Measurements from ENCODE around the gene XPO4. TPM values are rescaled to one million over a fixed set of nuclear protein-coding genes. Genes with fewer than 3 reads are reported as not detected.

The XPO4 gene
- total and polyA plus RNA-seq, 10 of the 15 experiments (the other 5 are each of a cell fraction or from before 2014, with no cell fraction given): 3.6 to 24.9 (median 18.4) TPM

DNA sequence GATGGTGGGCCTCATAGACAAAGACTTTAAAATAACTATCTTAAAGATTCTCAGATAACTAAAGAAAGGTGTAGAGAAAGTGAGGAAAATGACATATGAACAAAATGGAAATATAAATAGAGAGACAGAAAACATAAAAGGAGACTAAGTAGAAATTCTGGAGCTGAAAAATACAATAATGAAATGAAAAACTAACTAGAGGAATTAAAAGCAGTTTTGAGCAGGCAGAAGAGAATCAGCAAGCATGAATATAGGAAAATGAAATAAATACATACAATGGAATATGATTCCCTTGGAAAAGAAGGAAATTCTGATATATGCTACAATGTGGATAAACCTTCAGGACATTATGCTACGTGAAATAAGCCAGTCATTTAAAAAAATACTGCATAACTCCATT is 132.7 kb downstream of the XPO4 start:
- no peak for ATAC-seq
- TF ChIP-seq SREBF2 (IDR thresholded peaks at IDR 0.05; ENCODE audit: low read length): no peak
- 0 out of 2 replicates have a peak, but pooled peaks have one; percentile 60 for TF ChIP-seq CBX5 (IDR thresholded peaks at IDR 0.05; ENCODE audit: low read depth)
- TF ChIP-seq, protein P1, sequence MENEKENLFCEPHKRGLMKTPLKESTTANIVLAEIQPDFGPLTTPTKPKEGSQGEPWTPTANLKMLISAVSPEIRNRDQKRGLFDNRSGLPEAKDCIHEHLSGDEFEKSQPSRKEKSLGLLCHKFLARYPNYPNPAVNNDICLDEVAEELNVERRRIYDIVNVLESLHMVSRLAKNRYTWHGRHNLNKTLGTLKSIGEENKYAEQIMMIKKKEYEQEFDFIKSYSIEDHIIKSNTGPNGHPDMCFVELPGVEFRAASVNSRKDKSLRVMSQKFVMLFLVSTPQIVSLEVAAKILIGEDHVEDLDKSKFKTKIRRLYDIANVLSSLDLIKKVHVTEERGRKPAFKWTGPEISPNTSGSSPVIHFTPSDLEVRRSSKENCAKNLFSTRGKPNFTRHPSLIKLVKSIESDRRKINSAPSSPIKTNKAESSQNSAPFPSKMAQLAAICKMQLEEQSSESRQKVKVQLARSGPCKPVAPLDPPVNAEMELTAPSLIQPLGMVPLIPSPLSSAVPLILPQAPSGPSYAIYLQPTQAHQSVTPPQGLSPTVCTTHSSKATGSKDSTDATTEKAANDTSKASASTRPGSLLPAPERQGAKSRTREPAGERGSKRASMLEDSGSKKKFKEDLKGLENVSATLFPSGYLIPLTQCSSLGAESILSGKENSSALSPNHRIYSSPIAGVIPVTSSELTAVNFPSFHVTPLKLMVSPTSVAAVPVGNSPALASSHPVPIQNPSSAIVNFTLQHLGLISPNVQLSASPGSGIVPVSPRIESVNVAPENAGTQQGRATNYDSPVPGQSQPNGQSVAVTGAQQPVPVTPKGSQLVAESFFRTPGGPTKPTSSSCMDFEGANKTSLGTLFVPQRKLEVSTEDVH (IDR thresholded peaks at IDR 0.05; ENCODE audit: low read depth, partially characterized antibody): no peak
- TF ChIP-seq ESRRA (IDR thresholded peaks at IDR 0.05; ENCODE audit: low read length): no peak
- no peak for TF ChIP-seq MYB (IDR thresholded peaks at IDR 0.05; ENCODE audit: borderline replicate concordance, low read depth, low read length)
- 94% methylated on average over 1 of the region's 1 CpG for whole genome bisulfite sequencing (ENCODE audit: insufficient coverage, insufficient replicate concordance, low lambda C conversion rate, missing lambda C conversion rate)
- Histone ChIP-seq H3K79me2 (ENCODE audit: control insufficient read depth, insufficient read depth, low read length) (peaks cover 18% of the 10 kb centered on the region), H4K20me1 (ENCODE audit: control insufficient read depth, insufficient read depth) (no peaks in the 10 kb centered on the region), H3K27me3 (replicated peaks in 1 of 2; ENCODE audit: control insufficient read depth in 2 of 2, insufficient read depth in 2 of 2, low read length in 1 of 2) (no peaks in the 10 kb centered on the region), H3K9ac (ENCODE audit: control insufficient read depth, insufficient read depth, low read length) (no peak overlapping the region), H3K4me1 (ENCODE audit: control insufficient read depth, insufficient read depth, low read length) (peaks cover 4% of the 10 kb centered on the region; the same call in 1 of the 2 replicates), H3K4me2 (ENCODE audit: control insufficient read depth, insufficient read depth) (no peak overlapping the region), H2AFZ (ENCODE audit: control insufficient read depth, low read depth, low read length) (no peak overlapping the region), H3K9me3 (replicated peaks; ENCODE audit: control insufficient read depth, insufficient read depth, low read length) (peaks cover 10% of the 10 kb centered on the region; the same call in 2 of the 3 replicates), H3K36me3 (ENCODE audit: control insufficient read depth in 2 of 2, insufficient read depth in 2 of 2, low read length in 1 of 2) (peaks cover 0 to 5% of the 10 kb centered on the region in 2 experiments; a peak in 1 of 4 replicates), H3K4me3 (no peak overlapping the region), H3K27ac (ENCODE audit: control insufficient read depth, insufficient read depth) (no peak overlapping the region)
- FAIRE-seq: no peak
- no TSS peak for BruUV-seq (replicated peaks)
- in situ Hi-C loops (cut with MboI) (no loop called here), intact Hi-C loops (cut with micrococcal nuclease; ENCODE audit: unreplicated experiment) (loop anchor here (1.0 to 5.0 kb wide), 2 partner anchors 27 to 273 kb away; no protein-coding TSS in a partner anchor)
- ChIA-PET RAD21 (ENCODE audit: unreplicated experiment) (no interaction called here), POLR2A (interaction anchor here (0.6 kb wide), 1 partner anchor 226 kb away, joined by 3 read pairs; no protein-coding TSS in a partner anchor), SMC1A (ENCODE audit: uncharacterized antibody, unreplicated experiment) (no interaction called here), CTCF (no interaction called here)
- DNase-seq (ENCODE audit: low read depth, low spot score): no peak

All from GM12878 (cell line).